HG02623 (cell line): Measurements from ENCODE around the gene SYT14.
"Not testable (repeated sequence)": the region's sequence is repeated elsewhere in the genome, so short reads cannot be mapped to it uniquely, and the experiment has no call there.

Experiments used
- ATAC-seq: cut with Tn5 transposase; IDR thresholded peaks from one replicate; pipeline ENCODE4 v1.9.1; 2021; ENCODE audit warnings: moderate library complexity; ENCODE audit not compliant: unreplicated experiment

Gene SYT14

DNA sequence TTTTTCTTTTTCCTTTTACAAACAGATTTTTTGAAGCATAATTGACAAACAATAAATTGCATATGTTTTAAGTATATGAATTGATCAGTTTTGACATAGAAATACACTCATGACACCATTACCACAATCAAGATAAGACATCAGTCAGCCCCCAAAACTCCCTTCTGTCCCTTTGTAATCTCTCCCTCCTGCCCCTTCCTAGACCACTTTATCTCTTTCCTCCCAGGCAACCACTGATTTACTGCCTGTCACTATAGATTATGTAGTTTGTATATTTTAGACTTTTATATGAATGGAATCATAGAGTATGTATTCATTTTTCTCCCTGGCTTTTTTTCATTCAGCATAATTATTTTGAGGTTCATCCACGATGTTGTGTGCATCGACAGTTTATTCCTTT lies 6.9 kb upstream of the SYT14 start:
- ATAC-seq, result no peak

DNA sequence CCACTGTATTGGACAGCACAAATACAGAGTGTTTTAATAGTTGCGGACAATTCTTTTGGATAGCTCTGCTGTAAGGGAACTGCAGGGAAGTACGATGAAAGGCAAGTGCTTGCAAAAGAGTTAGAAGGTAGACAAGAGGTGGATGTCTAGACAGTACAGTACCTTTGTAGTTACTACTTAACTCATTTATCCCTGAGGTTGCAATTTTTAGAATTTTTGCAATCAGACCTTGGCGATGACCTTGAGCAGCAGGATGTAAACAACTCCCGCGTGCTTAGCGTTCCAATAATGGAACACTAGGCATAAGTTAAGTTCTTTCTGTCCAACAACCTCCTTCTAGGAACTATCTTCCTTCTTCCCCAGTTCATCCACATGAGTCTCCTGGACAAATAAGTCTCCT lies 1.9 kb upstream of the SYT14 start:
- no peak for ATAC-seq

DNA sequence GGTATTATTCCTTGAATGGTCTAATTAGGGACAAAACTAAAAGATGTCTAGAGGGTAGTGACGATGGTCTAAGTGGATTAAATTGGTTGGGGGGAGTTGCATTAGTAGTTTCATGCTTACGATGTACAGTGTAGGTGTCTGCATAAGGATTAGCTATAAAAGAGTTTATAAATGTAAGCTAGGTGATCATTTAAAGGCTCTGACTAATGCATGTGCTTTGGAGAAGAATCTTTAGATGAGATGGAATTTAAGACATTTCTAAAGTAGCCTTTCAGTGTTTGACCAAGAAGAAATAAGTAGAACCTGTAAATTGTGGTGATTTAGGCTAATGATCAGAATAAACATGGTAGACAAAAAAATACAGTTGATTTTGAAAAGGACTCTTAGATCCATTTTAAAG lies 7.4 kb downstream of the SYT14 start:
- ATAC-seq, result no peak

DNA sequence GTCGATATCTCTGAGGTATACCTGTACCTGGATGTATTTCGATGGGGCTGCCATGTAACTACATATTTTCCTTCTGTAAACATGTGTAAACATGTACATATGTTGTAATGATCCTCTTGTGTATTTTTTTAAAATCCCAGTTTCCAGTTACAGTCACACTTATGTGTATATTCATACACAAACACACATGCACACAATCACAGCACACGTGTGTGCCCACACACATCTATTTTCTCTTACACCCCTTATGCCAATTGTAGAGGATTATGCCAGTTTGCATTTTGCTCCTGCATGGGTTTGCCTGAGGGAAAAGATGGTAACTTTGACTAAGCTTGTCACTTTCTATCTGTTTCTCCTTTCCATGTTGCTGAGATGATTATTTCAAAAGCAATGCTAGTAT lies 10.1 kb downstream of the SYT14 start:
- ATAC-seq, result no peak

DNA sequence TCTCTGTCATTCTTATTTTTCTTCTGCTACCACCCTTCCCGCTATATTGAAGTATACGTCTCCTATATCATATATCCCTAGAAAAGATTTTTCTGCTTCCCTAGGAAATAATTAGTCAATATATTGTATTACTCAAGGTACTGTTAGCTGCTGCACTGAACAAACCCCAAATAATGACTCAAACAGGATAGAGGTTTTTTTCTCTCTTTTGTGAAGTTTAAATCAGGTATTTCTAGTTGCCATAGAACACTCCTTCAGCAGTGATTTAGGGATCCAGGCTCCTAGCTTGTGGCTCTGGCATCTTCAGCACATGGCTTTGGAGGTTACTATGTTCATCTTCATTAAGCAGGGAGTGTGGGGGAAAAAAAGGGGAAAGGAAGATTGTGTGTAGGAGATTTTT lies 18.1 kb downstream of the SYT14 start:
- ATAC-seq, result no peak

DNA sequence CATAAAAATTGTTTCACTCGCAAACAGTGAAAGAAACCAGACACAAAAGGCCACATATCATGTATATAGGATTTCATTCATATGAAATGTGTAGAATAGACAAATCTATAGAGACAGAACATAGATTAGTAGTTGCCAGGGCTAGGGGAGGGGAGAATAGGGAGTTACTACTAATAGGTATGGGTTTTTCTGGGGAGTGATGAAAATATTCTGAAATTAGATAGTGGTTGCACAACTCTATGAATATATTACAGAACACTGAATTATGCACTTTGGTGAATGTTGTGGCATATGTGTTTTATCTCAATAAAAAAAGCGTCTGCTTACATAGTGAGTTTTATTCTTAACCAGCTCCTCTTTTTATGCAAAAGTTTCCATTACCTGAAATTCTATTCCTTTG lies 21.6 kb downstream of the SYT14 start:
- no peak for ATAC-seq

DNA sequence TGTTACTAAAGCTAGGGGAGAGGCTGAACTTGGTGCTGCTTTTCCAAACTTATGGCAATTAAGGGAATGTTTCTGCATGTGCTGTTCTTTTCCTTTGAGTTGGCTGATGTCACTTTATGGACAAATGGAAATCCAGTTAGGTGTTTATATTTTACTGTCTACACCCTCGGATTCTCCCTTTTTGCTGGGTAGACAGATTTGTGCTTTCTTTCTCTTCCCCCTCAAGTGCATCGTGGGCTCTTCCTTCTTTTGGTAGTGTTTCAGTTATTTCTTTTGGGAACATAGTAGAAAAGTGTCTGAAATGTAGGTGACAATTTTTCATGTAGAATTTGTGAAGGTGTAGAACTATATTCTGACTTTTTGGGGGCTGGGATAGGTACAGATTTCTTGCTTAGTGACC lies 22.9 kb downstream of the SYT14 start:
- ATAC-seq, result no peak

DNA sequence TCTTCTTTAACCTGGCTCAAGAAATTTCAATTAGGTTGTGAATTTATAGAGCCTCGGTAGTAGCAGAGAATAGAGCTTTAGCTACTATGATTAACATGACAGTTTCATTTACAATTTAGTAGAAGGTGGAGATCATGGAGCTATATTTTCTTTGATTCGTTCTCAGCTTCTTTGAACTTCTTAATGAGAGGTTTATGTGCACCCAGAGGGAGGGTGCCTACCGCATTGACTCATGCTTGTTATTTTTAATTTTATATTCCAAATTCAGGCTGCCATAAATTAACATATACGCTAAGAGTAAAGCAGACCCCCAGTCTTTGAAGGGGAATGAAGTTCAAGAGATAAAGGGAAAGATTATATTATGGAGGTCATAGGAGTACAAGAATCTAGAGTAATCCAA lies 24.4 kb downstream of the SYT14 start:
- no peak for ATAC-seq

DNA sequence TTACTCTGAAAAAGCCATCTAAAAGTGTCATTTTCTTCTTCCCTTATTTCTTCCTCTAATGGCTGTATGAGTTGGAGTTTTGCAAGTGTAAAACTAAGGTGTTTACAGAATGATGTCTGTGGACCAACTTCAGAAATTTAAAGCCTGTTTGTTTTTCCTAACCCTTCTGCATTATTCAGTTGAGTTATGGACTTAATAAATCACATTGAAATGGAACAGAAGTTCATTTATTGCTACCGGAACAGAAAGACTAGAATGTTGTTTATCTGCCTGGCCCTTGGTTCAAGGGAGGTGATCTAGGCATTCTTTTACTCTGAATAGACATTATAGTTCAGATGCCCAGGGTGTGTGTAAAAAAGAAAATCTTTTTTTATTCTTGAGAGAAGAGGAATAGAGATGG lies 24.8 kb downstream of the SYT14 start:
- no peak for ATAC-seq

DNA sequence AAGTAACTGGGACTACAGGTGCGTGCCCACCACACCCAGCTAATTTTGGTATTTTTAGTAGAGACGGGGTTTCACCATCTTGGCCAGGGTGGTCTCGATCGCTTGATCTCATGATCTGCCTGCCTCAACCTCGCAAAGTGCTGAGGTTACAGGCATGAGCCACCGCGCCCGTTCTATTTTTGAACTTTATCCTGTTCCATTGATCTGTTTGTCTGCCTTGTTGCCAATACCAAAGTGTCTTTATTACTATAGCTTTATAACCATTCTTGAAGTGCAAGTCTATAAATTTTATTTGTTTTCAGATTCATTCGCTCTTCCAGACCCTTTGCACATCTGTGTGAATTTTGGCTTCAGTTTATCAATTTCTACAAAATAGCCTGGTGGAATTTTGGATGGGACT lies 28.0 kb downstream of the SYT14 start:
- no peak for ATAC-seq

DNA sequence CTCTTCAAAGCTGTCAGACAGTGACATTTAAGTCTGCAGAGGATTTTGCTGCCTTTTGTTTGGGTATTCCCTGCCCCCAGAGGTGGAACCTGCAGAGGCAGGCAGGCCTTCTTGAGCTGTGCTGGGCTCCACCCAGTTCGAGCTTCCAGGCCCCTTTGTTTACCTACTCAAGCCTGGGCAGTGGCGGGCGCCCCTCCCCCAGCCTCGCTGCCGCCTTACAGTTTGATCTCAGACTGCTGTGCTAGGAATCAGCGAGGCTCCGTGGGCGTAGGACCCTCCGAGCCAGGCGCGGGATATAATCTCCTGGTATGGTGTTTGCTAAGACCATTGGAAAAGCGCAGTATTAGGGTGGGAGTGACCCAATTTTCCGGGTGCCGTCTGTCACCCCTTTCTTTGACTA lies 40.7 kb downstream of the SYT14 start:
- not testable (repeated sequence) for ATAC-seq

DNA sequence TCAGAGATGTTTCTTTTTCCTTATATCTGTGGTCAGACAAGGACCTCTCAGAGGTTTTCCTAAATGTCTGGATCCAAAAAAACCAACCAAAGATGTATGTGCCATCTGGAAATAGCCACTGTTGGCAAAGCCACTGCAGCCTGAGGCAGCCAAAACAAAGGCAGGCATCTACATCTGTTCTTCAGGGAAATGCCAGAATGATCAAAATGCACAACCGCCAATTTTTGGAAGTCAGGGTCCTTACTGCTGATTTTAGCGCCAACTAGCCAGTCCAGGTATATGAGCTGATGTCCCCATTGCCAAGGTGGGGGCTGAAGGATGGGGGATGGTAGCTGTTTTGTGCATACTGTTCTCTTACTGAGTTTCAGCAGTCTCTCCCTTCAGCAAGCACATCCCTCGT lies 45.9 kb downstream of the SYT14 start:
- ATAC-seq, result no peak

DNA sequence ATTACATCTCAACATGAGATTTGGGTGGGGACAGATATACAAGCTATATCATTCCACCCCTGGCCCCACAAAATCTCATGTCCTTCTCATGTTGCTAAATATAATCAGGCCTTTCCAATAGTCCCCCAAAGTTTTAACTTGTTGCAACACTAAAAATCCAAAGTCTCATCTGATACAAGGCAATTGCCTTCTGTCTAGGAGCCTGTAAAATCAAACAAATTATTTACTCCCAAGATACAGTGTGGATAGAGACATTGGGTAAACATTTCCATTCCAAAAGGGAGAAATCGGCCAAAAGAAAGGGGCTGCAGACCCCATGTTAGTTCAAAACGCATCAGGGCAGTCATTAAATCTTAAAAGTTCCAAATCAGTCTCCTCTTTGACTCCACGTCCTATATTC lies 47.0 kb downstream of the SYT14 start:
- no peak for ATAC-seq

DNA sequence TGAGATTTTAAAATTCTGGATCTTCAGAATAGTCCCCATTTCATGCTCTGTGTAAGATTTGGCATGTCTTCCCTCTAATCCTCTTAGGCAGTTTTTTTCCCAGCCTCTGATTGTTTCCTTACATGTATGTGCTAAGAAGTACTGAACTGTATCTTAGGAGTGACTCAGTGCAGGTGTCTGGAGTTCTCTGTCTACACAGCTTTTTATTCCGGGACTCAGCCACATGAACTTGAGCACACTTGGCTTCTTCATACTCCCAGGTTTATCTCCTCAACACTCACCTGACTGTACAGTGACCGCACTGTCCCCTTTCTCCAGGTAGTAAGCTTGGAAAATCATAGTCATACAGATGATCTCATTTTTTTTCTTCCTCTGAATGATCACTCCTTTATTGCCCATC lies 50.7 kb downstream of the SYT14 start:
- ATAC-seq, result no peak

DNA sequence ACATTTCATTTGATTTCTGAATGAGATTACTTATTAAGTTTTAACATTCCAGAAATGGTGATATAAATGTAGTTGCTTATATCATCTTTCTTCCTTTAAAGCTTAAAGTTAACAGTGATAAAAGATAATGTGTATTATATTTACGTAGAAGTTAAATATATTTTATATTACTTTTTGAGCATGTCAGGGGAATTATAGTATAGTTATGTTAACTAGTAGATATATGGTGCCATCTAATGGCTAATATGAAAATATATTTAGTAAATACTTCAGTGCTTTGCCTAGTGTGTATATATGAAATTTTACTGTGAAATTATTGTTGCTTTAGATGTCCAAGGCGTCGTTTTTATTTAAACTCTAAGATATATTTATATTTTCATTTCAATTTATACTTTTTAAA lies 51.5 kb downstream of the SYT14 start:
- ATAC-seq, result no peak

DNA sequence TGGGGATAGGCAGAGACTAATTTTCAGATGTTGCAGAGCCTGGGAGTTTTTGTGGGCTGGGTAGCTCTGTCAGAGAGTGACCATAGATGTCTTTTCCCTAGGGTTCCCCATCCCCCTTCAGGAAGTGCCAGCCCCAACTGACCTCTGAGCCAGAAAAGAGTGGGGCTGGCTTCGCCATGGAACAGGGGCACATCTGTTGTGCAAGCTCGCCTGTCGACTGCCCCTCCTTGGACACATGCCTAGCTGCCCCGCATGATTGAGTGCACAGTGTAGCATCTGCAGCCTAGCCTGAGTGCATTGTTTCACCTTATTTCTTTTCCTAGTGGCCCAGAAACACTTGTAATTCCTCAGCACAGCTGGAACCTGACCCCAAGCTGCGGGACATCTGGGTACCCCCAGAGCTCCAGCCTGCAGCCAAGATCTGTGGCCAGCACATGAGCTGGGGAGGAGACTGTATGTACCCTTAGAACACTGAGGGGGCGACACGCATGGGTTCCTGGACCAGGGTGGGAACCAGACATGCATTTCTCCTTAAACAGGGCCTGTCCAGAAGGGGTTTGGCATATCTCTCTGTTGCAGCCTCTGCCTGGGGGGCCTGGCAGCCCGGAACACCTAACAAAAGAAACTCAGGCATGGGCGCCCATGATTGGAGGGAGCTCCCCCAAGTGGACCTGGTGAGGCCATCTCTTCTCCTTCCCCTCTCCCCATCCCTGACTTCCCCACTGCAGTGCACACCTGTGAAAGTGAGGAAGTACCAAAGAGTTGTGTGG lies 55.2 kb downstream of the SYT14 start:
- no peak for ATAC-seq

DNA sequence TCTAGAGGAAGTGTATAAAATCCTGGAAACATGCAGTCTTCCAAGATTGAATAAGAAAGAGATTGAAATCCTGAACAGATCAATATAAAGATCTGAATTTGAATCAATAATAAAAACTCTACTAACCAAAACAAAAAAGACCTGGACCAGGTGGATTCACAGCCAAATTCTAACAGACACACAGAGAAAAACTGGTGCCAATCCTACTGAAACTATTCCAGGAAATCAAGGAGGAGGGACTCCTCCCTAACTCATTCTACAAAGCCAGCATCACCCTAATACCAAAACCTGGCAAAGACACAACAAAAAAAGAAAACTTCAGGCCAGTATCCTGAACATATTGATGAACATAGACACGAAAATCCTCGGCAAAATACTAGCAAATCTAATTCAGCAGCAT lies 58.3 kb downstream of the SYT14 start:
- ATAC-seq, result no peak

DNA sequence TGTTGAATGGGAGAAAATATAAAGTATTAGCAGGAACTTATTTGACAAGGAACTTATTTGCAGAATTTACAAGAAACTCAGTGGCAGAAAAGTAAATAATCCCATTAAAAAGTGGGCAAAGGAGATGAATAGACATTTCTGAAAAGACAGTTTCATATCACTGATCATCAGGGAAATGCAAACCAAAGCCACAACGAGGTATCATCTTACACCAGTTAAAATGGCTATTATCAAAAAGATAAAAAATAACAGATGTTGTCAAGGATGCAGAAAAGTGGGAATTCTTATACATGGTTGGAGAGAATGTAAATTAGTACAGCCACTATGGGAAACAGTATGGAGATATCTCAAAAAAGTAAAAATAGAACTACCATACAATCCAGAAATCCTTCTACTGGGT lies 61.0 kb downstream of the SYT14 start:
- no peak for ATAC-seq

DNA sequence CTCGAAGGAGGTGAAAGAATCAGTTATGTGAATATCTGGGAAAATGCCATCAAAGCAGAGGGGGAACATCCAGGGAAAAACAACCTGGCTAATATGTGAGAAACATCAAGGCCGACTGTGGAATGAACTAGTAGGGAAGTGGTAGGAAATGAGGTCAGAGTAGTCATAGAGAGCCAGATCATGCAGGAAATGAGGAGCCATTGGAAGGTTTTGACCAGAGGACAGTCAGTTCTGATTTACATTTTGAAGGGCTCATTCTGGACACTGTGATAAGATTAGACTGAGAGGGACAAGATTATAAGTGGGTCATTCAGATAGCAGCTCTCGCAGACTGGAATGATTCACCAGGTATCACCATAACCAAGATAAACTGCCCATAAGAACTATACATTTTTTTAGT lies 63.7 kb downstream of the SYT14 start:
- no peak for ATAC-seq

DNA sequence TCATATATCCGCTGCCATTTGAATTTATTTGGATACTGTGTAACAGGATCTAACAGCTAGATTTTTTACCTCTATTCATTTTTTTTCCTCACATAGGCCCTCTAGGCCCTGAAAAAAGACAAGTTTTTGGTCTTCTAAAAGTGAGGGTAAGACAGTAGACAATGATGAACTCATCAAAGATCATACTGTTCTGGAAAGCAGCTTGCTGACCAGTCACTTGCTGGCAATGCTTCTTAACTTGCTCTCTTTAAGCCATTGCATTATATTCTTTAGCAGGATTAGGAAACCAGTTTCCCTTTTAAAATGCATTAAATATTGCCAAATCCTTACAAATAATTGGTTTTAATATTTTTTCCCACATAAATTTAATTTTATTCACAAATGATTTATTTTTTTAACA lies 65.5 kb downstream of the SYT14 start:
- no peak for ATAC-seq

DNA sequence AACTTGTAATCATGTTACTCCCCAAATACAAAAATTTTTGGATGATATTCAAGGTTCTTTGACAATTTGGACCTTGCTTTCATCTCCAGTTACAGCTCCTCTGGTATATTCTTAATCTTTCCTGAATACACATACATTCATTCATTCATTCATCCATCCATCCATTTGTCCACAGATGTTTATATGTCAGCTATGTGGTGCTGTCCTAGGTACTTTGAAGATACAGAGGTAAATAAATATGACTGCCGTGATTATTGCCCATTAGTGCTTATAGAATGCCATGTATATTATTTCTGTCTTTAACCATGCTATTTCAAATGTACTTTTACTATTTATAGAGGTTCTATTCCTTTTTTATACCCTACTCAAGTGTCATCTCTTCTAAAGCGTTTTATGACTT lies 72.1 kb downstream of the SYT14 start:
- ATAC-seq, result no peak

DNA sequence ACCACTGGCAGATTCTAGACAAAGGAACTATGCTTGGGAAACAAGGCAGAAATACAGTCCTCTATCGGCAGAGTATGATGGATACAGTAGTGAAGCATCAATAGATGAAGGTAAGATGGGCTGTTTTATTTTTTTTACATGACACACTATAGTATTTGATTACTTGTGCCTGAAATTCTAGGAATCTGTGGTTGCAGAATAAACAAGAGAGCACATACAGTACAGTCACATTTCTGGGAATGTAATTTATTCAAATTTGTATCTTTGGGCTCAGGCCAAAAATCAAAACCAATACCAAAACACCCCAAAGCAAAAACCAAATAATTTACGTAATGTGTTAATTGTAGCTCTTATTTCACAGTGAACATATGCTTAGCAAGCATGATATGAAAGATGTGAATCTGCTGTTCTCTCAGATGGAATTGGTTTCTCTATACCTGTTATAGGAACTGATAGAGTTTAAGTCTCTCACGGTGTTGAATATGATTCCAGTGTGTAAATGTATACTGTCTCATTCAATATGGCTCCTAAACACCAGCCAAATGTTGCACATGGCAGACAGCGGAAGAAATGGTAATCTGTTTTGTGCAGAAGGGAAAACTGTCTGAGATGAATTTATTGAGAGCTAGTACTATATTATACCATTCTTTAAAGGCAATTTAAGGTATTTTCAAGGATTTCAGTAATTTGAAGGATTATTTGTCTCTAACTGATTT lies 83.3 kb downstream of the SYT14 start:
- no peak for ATAC-seq

DNA sequence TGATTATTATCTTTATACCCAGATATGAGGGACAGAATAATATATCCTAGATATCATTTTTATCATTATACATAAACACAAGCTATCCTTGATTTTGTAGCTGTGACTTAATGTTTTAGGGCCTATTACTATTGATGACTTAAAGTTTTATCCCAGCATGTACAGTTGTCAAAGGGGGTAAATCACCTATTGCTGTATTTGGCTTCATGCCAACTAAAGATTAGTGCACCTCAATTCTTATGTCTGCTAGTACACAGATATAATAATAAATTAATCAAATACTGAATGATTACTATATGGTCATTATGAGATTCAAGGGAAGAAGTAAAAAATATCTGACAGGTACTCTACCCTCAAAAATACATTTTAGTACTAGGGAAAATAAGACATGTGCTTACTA lies 84.0 kb downstream of the SYT14 start:
- no peak for ATAC-seq
